CD4-positive, alpha-beta T cell treated with Interleukin-4 for 4 hours (primary cell): ENCODE measurements around the gene DISC1.
"Not testable (repeated sequence)": the region's sequence is repeated elsewhere in the genome, so short reads cannot be mapped to it uniquely, and the experiment has no call there.

ENCODE experiments used
- DNase-seq: peaks from one replicate; pipeline ENCODE4 v3.0.0-alpha.2; 2020

DISC1 gene

GRCh38 chr1:231626535-231626950, at the start of gene DISC1:
Gene DISC1 (plus strand): TSS chr1:231626790. CDS start chr1:231626868, 78 bp downstream.
- DNase-seq, result peak; percentile 64

GRCh38 chr1:231576804-231577718, 49.5 kb upstream of the DISC1 start:
- no peak for DNase-seq

GRCh38 chr1:231580874-231581273, 45.7 kb upstream of the DISC1 start:
- no peak for DNase-seq

GRCh38 chr1:231581859-231582258, 44.7 kb upstream of the DISC1 start:
- no peak for DNase-seq

GRCh38 chr1:231583376-231583775, 43.2 kb upstream of the DISC1 start:
- DNase-seq, result no peak

GRCh38 chr1:231584117-231584516, 42.5 kb upstream of the DISC1 start:
- no peak for DNase-seq

- DNase-seq, result no peak
Observed at GRCh38 chr1:231584921-231585320, 41.7 kb upstream of the DISC1 start.

- DNase-seq, result peak; percentile 41
Observed at GRCh38 chr1:231590453-231591198, 36.0 kb upstream of the DISC1 start.

GRCh38 chr1:231591466-231591865, 35.1 kb upstream of the DISC1 start:
- DNase-seq, result no peak

GRCh38 chr1:231592809-231593208, 33.8 kb upstream of the DISC1 start:
- DNase-seq, result no peak

- DNase-seq, result not testable (repeated sequence)
Observed at GRCh38 chr1:231593264-231593663, 33.3 kb upstream of the DISC1 start.

GRCh38 chr1:231594123-231594522, 32.5 kb upstream of the DISC1 start:
- DNase-seq, result no peak

GRCh38 chr1:231594749-231595148, 31.8 kb upstream of the DISC1 start:
- DNase-seq, result no peak

- DNase-seq, result no peak
Observed at GRCh38 chr1:231596337-231596791, 30.2 kb upstream of the DISC1 start.

- DNase-seq, result no peak
Observed at GRCh38 chr1:231597971-231598370, 28.6 kb upstream of the DISC1 start.

GRCh38 chr1:231600458-231600976, 26.1 kb upstream of the DISC1 start:
- no peak for DNase-seq

- DNase-seq, result no peak
Observed at GRCh38 chr1:231601824-231602672, 24.5 kb upstream of the DISC1 start.

GRCh38 chr1:231602673-231602984, 24.0 kb upstream of the DISC1 start:
- DNase-seq, result no peak

GRCh38 chr1:231603598-231604275, 22.9 kb upstream of the DISC1 start:
- DNase-seq, result peak; percentile 65

GRCh38 chr1:231604276-231604621, 22.3 kb upstream of the DISC1 start:
- DNase-seq, result no peak

- no peak for DNase-seq
Observed at GRCh38 chr1:231605149-231606100, 21.2 kb upstream of the DISC1 start.
